GM18858 (cell line): ENCODE measurements around the gene NEURL3.
"Not testable (repeated sequence)": the region's sequence is repeated elsewhere in the genome, so short reads cannot be mapped to it uniquely, and the experiment has no call there.

Source experiments
- ATAC-seq: cut with Tn5 transposase; IDR thresholded peaks from one replicate; pipeline ENCODE4 v1.9.1; 2021; ENCODE audit not compliant: unreplicated experiment

The NEURL3 gene

GRCh38 chr2:96508521-96509113 is 3.5 kb upstream of the NEURL3 start:
- ATAC-seq, result no peak

- ATAC-seq, result no peak
These were observed 2.9 kb upstream of the NEURL3 start for GRCh38 chr2:96507957-96508520.

GRCh38 chr2:96506907-96507240 is 1.7 kb upstream of the NEURL3 start:
- ATAC-seq, result no peak

- ATAC-seq, result no peak
These were observed 1.1 kb upstream of the NEURL3 start for GRCh38 chr2:96506016-96506906.

DNA sequence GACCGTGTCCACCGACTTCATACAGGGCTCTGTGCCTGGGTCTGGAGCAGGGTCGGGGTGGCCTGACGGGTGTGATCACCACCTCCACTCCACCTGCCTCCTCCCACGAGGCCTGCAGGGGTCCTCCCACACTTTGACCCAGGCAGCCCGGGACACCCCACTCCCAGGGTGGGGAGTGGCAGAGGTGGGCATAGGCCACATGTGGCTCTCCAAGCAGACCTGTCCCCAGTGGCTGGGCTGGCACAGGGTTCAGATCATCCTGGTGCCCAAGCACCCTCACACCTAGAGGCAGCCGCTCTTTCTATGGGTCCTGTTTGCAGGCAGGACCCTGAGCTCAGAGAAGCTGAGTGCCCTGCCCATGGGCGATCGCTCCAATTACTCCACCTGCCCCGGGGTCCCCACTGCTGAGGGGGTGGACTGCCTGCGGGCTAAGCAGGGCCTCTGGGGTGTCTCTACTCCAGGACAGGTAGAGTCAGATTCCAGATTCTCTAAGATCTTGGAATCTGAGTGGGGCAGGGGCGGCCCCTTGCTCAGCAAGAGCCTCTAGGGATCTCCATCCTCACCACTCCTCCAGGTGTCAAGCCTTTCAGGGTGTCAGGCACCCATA is 1.4 kb downstream of the NEURL3 start:
- no peak for ATAC-seq

GRCh38 chr2:96502891-96503636 is 2.1 kb downstream of the NEURL3 start:
- ATAC-seq, result no peak

- no peak for ATAC-seq
These were observed 3.0 kb downstream of the NEURL3 start for GRCh38 chr2:96501886-96502810.

GRCh38 chr2:96501471-96501874 is 3.7 kb downstream of the NEURL3 start:
- ATAC-seq, result no peak

DNA sequence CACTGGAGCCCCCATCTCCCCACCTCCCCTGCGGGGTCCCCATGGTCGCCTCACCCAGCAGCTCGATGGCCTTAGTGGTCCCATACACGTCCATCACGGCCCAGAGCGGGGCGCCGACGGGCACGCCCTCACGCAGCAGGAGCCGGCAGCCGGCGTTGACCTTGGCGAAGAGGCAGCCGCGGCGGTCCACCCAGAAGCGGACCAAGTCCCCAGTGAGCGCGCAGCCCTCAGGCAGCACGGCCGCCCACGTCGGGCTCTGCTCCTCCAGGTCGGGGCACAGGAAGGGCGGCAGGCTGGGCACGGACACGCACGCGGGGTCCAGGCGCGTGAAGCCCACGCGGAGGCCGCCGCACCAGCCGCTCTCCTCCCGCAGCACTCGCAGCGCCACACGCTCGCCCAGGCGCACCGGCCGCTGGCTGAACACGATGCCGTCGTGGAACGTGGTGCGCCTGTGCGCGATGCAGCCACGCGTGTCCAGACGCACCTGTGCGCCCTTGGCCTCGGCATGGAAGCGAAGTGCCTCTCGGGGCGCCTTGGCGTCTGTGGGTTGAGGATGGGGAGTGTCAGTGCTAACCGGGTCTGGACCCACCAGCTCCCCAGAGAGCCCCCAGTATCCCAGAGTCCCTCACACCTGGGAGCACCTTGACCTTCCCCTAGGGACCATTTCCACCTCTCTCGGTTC is 4.6 kb downstream of the NEURL3 start:
- no peak for ATAC-seq

DNA sequence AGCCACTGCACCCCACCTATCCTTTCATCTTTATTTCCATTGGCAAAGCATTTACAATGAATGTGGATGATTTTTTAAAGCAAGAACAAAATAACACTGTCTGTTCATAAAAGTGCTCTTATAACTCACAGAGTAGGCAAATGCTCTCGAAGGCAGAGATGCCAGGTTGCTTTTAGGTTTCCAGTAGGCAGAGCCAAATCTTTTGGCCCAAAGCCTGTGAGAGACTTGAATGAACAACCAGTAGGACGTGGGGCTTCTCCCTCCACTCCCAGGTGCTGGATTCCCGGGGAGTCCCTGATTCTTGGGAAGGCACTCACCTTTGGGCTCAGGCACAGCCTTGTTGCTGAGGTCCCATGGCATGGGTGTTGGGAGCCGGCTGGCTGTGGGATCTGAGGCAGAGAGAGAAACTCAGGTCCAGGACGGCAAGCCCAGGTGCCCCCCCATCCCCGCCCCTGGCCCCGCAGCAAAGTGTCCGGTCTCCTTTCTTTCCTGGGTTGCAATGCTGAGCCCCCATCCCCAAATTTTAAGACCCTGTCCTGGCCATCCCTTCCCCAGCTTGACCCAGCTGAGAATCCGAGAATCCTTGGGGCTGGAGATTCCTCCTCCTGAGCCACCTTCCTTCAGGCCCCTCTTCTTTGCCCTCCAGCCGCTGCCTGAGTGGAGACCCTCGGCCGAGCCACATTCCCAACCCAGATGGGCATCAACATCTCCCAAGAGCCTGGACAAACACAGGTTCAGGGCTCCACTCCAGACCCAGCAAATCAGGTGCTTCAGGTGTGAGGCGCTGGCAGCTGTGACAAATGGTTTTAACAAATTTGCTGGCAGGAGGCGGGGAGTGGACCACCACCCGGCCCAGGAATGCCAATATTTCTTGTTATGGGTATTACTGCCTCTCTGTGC is 5.8 kb downstream of the NEURL3 start:
- ATAC-seq, result no peak

GRCh38 chr2:96498611-96499010 is 6.5 kb downstream of the NEURL3 start:
- ATAC-seq, result not testable (repeated sequence)

DNA sequence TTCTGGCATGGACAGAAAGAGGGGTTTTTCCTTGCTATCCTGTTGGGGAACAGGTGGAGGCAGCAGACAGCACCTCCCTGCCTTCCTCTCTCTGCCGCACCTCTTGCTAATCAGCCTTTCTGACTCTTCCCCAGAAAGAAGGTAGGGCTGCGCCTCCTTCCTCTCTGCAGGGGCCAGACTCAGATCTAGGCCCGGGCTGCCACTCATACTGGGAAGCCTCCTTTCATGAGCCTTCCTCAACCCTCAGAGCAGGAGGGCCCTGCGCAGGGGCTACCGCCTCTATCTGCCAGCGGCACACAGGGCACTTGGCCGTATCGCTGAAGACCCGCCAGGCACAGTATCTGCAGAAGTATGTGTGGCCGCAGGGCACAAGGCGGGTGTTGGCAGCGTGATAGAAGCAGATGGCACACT is 7.1 kb downstream of the NEURL3 start:
- ATAC-seq, result no peak

DNA sequence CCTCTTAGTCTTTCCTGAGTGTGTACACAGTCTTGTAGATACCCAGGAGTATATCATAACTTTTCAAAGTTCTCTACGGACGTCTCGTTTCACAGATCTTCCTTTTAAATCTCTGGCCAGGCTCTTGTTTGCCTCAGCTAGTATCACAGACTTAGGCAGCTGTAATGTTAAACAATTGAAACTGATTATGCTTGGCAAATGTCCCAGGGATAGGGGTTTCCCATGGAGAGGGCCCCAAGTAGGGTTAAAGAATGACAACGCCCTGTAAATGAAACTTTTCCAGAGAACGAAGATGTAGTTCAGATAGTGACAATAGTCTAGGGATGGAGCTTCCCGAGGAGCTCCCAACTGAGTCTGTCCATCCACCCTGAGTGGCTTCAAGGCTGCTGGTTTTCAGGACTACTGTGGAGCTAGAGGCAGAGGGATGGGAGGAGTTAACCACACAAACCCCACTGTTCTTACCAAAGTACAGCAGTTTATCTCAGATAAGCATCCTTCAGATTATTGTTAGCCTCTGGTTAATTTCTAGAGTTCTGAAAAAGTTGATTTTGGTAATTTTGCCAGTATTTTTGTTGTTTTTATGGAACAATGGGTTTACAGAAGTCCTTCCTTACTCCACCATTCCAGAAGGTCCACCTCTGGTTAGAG is 9.1 kb downstream of the NEURL3 start:
- ATAC-seq, result no peak

- no peak for ATAC-seq
These were observed 11.0 kb downstream of the NEURL3 start for GRCh38 chr2:96494188-96494587.

DNA sequence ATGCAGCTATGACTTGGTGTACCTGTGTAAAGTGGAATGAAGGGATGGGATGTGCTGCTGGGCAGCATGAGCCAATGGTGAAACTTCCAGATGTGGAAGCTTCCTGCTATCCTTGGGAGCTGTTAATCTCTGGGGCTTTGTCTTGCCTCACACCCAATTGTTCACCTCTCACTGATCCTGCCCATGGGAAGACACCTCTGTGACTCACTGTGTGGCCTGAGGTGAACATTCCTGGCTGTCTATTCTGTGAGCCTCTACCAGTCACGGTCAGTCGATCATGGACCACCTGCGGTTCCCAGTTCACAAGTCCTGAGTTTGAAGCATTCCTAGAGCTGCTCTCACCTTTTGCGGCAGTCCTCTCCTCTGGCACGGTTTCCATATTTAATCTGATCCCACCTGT is 12.1 kb downstream of the NEURL3 start:
- ATAC-seq, result no peak

GRCh38 chr2:96491860-96492497 is 13.2 kb downstream of the NEURL3 start:
- no peak for ATAC-seq

DNA sequence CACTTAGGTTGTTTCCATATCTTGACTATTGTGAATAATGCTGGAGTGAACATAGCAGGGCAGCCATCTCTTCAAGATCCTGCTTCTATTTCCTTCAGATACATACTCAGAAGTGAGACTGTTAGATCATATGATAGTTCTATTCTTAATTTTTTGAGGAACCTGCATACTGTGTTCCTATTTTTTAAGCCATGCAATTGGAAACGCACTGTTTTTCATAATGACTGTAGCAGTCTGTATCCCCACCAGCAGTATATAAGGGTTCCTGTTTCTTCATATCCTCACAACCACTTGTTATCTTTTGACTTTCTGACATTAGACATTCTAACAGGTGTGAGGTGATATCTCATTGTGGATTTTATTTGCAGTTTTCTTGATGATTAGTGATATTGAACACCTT is 15.5 kb downstream of the NEURL3 start:
- no peak for ATAC-seq

DNA sequence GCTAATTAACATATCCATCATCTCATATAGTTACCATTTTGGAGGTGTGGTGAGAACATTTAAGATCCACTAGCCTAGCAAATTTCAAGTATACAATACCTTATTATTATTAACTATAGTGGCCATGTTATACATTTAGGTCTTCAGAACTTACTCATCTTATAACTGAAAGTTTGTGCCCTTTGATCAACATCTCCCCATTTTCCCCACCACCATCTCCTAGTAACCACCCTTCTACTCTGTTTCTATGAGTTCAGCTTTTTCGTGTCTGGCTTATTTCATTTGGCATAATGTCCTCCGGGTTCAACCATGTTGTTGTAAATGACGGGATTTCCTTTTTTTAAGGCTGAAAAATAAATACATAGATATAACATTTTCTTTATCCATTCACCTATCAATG is 15.9 kb downstream of the NEURL3 start:
- no peak for ATAC-seq
